ENCODE data around the gene STARD10.

DNA sequence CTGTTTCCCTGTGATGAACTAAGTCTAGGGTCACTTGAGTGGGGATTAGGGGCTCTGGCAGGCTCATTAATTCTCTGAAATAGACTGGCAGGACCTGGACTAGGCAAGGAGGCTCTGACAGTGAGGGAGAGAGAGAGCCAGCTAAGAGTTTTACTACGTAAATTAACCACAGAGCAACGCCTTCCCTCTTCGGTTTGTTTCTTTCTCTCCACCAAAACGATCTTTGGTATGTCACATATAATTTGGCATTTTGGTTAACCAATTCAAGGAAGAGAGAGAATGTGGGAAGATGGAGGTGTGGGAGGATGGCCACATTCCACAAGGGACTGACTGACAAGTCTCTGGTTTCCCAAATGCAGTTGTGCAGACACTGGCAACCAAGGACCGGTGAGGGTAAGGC is 48.3 kb upstream of the STARD10 start:
- TF ChIP-seq, protein P1, sequence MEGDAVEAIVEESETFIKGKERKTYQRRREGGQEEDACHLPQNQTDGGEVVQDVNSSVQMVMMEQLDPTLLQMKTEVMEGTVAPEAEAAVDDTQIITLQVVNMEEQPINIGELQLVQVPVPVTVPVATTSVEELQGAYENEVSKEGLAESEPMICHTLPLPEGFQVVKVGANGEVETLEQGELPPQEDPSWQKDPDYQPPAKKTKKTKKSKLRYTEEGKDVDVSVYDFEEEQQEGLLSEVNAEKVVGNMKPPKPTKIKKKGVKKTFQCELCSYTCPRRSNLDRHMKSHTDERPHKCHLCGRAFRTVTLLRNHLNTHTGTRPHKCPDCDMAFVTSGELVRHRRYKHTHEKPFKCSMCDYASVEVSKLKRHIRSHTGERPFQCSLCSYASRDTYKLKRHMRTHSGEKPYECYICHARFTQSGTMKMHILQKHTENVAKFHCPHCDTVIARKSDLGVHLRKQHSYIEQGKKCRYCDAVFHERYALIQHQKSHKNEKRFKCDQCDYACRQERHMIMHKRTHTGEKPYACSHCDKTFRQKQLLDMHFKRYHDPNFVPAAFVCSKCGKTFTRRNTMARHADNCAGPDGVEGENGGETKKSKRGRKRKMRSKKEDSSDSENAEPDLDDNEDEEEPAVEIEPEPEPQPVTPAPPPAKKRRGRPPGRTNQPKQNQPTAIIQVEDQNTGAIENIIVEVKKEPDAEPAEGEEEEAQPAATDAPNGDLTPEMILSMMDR (conservative IDR thresholded peaks at IDR 0.05; ENCODE audit: low read length) = no peak
- no peak for TF ChIP-seq EZH2phosphoT487 (IDR thresholded peaks at IDR 0.05; ENCODE audit: borderline replicate concordance, low read depth, low read length)

All from OCI-LY7 (cell line).